ENCODE measurements around the gene DNASE1L2.

GRCh38 chr16:2198283-2198682 is 38.0 kb upstream of the DNASE1L2 start:
- TF ChIP-seq POLR2AphosphoS5 (IDR thresholded peaks at IDR 0.05; ENCODE audit: low read depth, low read length) (no peak), POLR2A (IDR thresholded peaks at IDR 0.05; ENCODE audit: low read depth, low read length) (no peak)
